HUDEP-2 (cell line): ENCODE measurements around the gene KIF21A.

Experiments used
- DNase-seq, 76 experiments: peaks; one replicate each; lab custom pipeline; 2025; ENCODE audit not compliant: unreplicated experiment in 76 of 76; lab: John Stamatoyannopoulos, UW

Gene KIF21A

DNA sequence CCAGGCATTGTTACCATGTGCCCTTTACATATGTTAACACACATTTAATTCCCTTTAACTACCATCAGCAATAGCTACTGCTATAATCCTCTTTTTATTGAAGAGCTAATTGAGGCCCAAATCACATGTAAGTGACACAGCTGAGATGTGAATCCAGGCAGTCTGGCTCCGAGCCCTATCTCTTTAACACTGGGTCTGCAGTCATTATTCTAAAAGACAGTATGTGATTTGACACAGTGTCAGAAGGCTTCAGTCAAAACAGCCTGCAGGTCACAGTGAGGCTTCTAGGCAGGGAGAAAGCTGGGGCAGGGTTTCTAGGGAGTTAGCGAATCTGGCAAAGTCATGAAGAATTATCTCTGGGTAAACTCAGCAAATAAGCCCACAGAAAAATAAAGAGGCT is 148.2 kb downstream of the KIF21A start:
- DNase-seq, result no peak

GRCh38 chr12:39292125-39292630 is 150.7 kb downstream of the KIF21A start:
- DNase-seq, result no peak

- no peak for DNase-seq
Measured at GRCh38 chr12:39287817-39288216, 155.1 kb downstream of the KIF21A start.

DNA sequence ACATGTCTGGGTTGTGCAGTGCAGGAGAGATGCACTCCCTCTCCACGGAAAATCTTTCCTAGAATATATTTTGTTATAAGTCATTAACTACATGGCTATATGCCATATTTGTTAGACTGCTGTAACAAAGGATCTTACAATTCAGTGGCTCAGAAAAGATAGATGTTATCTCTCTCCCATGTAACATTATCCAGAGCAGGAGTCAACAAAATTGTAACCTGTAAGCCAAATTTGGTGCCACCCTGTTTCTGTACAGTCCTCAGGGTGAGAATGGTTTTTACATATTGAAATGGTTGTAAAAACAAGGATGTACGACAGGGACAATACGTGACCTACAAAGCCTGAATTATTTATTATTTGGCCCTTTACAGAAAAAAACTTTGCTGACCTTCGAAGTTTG is 155.5 kb downstream of the KIF21A start:
- no peak for DNase-seq

- no peak for DNase-seq
Measured at GRCh38 chr12:39278426-39278825, 164.5 kb downstream of the KIF21A start.

GRCh38 chr12:39277416-39277815 is 165.5 kb downstream of the KIF21A start:
- no peak for DNase-seq

GRCh38 chr12:39275846-39276245 is 167.1 kb downstream of the KIF21A start:
- DNase-seq, result no peak

- DNase-seq, result peak in 11 of 76 experiments; percentile 0 to 25 (median 10)
Measured at GRCh38 chr12:39272871-39273655, 169.9 kb downstream of the KIF21A start.

GRCh38 chr12:39269492-39269891 is 173.4 kb downstream of the KIF21A start:
- DNase-seq, result no peak

- DNase-seq, result no peak
Measured at GRCh38 chr12:39267886-39268285, 175.0 kb downstream of the KIF21A start.

GRCh38 chr12:39252628-39253027 is 190.3 kb downstream of the KIF21A start:
- DNase-seq, result no peak
